ENCODE data around the gene HNRNPUL2. TPM values are rescaled to one million over a fixed set of nuclear protein-coding genes. Genes with fewer than 3 reads are reported as not detected.

HNRNPUL2 gene
- total RNA-seq, 3 donors from 2014 or later (not counting 1 experiment from before 2014, with no cell fraction given): 58.0 to 73.1 (median 69.3) TPM

DNA sequence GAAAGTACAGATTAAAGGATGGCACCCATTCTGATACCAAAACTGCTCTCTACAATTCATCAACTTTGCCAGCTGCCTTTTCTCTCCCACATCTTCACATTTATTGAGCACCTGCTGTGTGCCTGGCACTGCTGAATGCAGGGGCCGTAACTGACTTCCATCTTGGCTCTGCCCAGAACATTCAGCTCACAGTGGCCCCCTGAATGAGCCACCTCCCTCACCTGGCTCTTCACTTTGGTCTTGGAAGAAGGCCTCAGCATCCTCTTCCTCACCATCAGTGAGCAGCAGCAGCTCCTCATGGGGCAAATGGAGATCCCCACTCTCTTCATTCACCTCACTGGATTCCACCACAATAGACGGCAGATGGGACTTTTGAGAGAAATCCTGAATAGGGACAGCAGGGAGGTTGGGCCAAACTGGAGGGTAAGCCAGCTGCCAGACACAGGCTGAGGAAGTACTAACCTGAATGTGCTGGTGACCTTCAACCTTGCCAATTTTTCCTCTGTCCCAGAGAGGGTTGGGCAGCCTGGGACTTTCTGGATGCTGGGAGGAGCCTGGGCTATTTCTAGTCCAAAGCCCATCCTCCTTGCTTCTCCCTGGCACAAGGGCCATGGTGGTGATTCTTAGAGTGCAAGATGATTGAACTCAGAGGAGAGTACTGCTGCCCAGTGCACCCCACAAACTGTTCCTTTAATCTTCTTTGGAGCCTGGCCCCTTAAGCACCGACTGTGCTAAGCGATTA, 57.7 kb downstream of the HNRNPUL2 start:
- Histone ChIP-seq H3K36me3 (ENCODE audit: control insufficient read depth, insufficient read depth, low read length) (peaks cover 6% of the 10 kb centered on the region), H3K4me3 (ENCODE audit: low read length) (no peak overlapping the region), H3K9me3 (ENCODE audit: control insufficient read depth, insufficient read depth, low read length) (no peaks in the 10 kb centered on the region), H3K27ac (ENCODE audit: low read length) (no peak overlapping the region), H3K4me1 (ENCODE audit: control insufficient read depth, insufficient read depth, low read length) (peaks cover 40% of the 10 kb centered on the region), H3K27me3 (ENCODE audit: control insufficient read depth, insufficient read depth, low read length) (no peaks in the 10 kb centered on the region)
- Mint-ChIP-seq H3K27me3 (ENCODE audit: low read depth in 2 of 2) (no peaks in the 10 kb centered on the region), H3K36me3 (no peaks in the 10 kb centered on the region), H3K4me3 (no peak overlapping the region), H3K4me1 (peaks cover 25 to 45% of the 10 kb centered on the region in 2 donors), H3K27ac (peak overlapping the region in 1 of 2 donors; percentile 97), H3K9me3 (no peaks in the 10 kb centered on the region)
- 93% methylated on average over 4 of the region's 4 CpGs for WGBS (ENCODE audit: insufficient coverage)
- DNase-seq (no peak), ATAC-seq (no peak)
- TF ChIP-seq, protein P1, sequence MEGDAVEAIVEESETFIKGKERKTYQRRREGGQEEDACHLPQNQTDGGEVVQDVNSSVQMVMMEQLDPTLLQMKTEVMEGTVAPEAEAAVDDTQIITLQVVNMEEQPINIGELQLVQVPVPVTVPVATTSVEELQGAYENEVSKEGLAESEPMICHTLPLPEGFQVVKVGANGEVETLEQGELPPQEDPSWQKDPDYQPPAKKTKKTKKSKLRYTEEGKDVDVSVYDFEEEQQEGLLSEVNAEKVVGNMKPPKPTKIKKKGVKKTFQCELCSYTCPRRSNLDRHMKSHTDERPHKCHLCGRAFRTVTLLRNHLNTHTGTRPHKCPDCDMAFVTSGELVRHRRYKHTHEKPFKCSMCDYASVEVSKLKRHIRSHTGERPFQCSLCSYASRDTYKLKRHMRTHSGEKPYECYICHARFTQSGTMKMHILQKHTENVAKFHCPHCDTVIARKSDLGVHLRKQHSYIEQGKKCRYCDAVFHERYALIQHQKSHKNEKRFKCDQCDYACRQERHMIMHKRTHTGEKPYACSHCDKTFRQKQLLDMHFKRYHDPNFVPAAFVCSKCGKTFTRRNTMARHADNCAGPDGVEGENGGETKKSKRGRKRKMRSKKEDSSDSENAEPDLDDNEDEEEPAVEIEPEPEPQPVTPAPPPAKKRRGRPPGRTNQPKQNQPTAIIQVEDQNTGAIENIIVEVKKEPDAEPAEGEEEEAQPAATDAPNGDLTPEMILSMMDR (IDR thresholded peaks at IDR 0.05): no peak
- intact Hi-C loops (cut with micrococcal nuclease): loop anchor here (5.0 kb wide), 2 partner anchors 38 to 58 kb away; partner anchors contain the start of genes BSCL2, GNG3, HNRNPUL2 and TTC9C

DNA sequence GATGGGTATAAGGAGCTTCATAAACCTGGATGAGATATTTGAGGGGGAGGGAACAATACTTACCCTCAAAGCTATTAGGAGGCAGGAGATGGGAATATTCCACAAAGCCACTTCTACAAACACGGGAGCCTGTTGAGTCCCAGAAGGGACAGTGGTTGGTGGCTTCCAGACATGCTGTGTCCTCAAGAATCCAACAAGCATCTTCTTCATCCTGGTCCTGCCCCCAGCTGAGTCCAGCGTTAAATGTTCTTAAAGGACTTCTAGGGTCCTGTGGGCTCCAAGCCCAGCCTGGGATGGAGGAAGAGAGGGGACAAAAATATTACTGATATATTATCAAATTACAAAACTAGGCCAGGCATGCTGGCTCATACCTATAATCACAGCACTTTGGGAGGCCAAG, 59.8 kb downstream of the HNRNPUL2 start:
- Mint-ChIP-seq H3K27ac (peak overlapping the region in 1 of 2 donors; percentile 87), H3K4me1 (peaks cover 25 to 49% of the 10 kb centered on the region in 2 donors), H3K36me3 (no peaks in the 10 kb centered on the region), H3K4me3 (no peak overlapping the region), H3K27me3 (ENCODE audit: low read depth in 2 of 2) (no peaks in the 10 kb centered on the region), H3K9me3 (no peaks in the 10 kb centered on the region)
- Histone ChIP-seq H3K4me3 (ENCODE audit: low read length) (no peak overlapping the region), H3K36me3 (ENCODE audit: control insufficient read depth, insufficient read depth, low read length) (peaks cover 13% of the 10 kb centered on the region), H3K27ac (ENCODE audit: low read length) (no peak overlapping the region), H3K27me3 (ENCODE audit: control insufficient read depth, insufficient read depth, low read length) (no peaks in the 10 kb centered on the region), H3K4me1 (ENCODE audit: control insufficient read depth, insufficient read depth, low read length) (peaks cover 42% of the 10 kb centered on the region), H3K9me3 (ENCODE audit: control insufficient read depth, insufficient read depth, low read length) (no peaks in the 10 kb centered on the region)
- WGBS (ENCODE audit: insufficient coverage): 69% methylated on average over 1 of the region's 2 CpGs
- ATAC-seq (no peak), DNase-seq (no peak)
- TF ChIP-seq, protein P1 (IDR thresholded peaks at IDR 0.05): no peak
- intact Hi-C loops (cut with micrococcal nuclease): loop anchor here (5.0 kb wide), 1 partner anchor 60 kb away; the partner anchor contains the start of genes HNRNPUL2 and TTC9C

DNA sequence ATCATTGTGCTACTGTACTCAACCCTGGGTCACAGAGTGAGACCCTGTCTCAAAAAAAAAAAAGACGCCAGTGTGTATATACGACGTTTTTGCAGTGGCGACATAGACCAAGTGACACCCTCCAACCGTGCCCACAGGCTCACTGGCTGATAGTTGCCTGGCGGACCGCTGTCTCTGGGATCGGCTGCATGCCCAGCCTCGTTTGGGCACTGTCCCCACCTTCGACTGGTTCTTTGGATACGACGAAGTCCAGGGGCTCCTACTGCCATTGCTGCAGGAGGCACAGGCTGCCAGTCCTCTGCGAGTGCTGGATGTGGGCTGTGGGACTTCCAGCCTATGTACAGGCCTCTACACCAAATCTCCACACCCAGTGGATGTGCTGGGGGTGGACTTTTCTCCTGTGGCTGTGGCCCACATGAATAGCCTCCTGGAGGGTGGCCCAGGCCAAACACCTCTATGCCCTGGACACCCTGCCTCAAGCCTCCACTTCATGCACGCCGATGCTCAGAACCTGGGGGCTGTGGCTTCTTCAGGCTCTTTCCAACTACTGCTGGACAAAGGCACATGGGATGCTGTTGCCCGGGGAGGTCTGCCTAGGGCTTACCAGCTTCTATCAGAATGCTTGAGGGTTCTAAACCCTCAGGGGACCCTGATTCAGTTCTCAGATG, 60.9 kb downstream of the HNRNPUL2 start:
- intact Hi-C loops (cut with micrococcal nuclease): loop anchor here (5.0 kb wide), 1 partner anchor 61 kb away; the partner anchor contains the start of genes HNRNPUL2 and TTC9C
- peaks cover 14% of the 10 kb centered on the region for H3K36me3 ChIP-seq (ENCODE audit: control insufficient read depth, insufficient read depth, low read length)
- H3K4me1 Mint-ChIP-seq: peaks cover 16 to 38% of the 10 kb centered on the region in 2 donors
- H3K4me3 Mint-ChIP-seq: peak overlapping the region; percentile 62
- peak overlapping the region; percentile 80 for H3K27ac ChIP-seq (ENCODE audit: low read length)
- no peak for ATAC-seq
- no peak for DNase-seq
- H3K27ac Mint-ChIP-seq: peak overlapping the region; percentile 87 to 95
- no peaks in the 10 kb centered on the region for H3K9me3 ChIP-seq (ENCODE audit: control insufficient read depth, insufficient read depth, low read length)
- H3K4me1 ChIP-seq (ENCODE audit: control insufficient read depth, insufficient read depth, low read length): peaks cover 37% of the 10 kb centered on the region
- H3K9me3 Mint-ChIP-seq: no peaks in the 10 kb centered on the region
- WGBS (ENCODE audit: insufficient coverage): 68% methylated on average over 15 of the region's 16 CpGs
- no peaks in the 10 kb centered on the region for H3K27me3 Mint-ChIP-seq (ENCODE audit: low read depth in 2 of 2)
- H3K27me3 ChIP-seq (ENCODE audit: control insufficient read depth, insufficient read depth, low read length): no peaks in the 10 kb centered on the region
- no peaks in the 10 kb centered on the region for H3K36me3 Mint-ChIP-seq
- TF ChIP-seq, protein P1 (IDR thresholded peaks at IDR 0.05): no peak
- peak overlapping the region; percentile 87 for H3K4me3 ChIP-seq (ENCODE audit: low read length)

Measured in natural killer cell (primary cell).